Upper lobe of left lung (tissue), 6 donors: ENCODE results near the gene SUGP1. TPM values are rescaled to one million over a fixed set of nuclear protein-coding genes. Genes with fewer than 3 reads are reported as not detected.

Experiments
- ATAC-seq, 2 donors: fragments of 200-7000 bp; cut with Tn5 transposase; one replicate each; pipeline ENCODE4 v1.9.1; 2022; ENCODE audit warnings: mild to moderate bottlenecking in 2 of 2, moderate library complexity in 2 of 2; ENCODE audit not compliant: low FRiP score in 2 of 2
- DNase-seq, 2 donors: peaks; one replicate each; pipeline ENCODE4 v3.0.0-alpha.2; 2019 to 2020
- H3K27ac ChIP-seq, 4 donors: fragments of 200-600 bp; sonication (generic); one replicate each; pipeline ENCODE4 v1.5.1; 2016 to 2019
- H3K27me3 ChIP-seq, 4 donors: fragments of 200-600 bp; sonication (generic); one replicate each; pipeline ENCODE4 v1.5.1; 2017 to 2019
- H3K36me3 ChIP-seq, 4 donors: fragments of 200-600 bp; sonication (generic); one replicate each; pipeline ENCODE4 v1.5.1; 2016 to 2019
- H3K4me1 ChIP-seq, 4 donors: fragments of 200-600 bp; sonication (generic); one replicate each; pipeline ENCODE4 v1.5.1; 2018 to 2019
- H3K4me3 ChIP-seq, 4 donors: fragments of 200-600 bp; sonication (generic); one replicate each; pipeline ENCODE4 v1.5.1; 2017 to 2019; ENCODE audit warnings: mild to moderate bottlenecking in 2 of 4, moderate library complexity in 1 of 4
- H3K9me3 ChIP-seq, 4 donors: fragments of 200-600 bp; sonication (generic); one replicate each; pipeline ENCODE4 v1.5.1; 2018 to 2019
- CTCF ChIP-seq, 6 experiments: fragments of 450-650 bp in 4 of 6; fragments of 200-600 bp in 2 of 6; sonication (generic) in 2 of 6; IDR thresholded peaks; one replicate each; pipeline ENCODE4 v1.5.1; 2016 to 2019; ENCODE audit warnings: antibody characterized with exemption in 6 of 6
- EP300 ChIP-seq, 4 donors: sonication (generic); formaldehyde crosslinking; IDR thresholded peaks; one replicate each; pipeline ENCODE4 v1.5.1; 2017; ENCODE audit warnings: antibody characterized with exemption in 4 of 4, control low read depth in 2 of 4
- POLR2A ChIP-seq, 4 donors: fragments of 450-650 bp; IDR thresholded peaks; one replicate each; pipeline ENCODE4 v1.5.1; 2016 to 2017; ENCODE audit warnings: antibody characterized with exemption in 4 of 4, mild to moderate bottlenecking in 2 of 4
- POLR2AphosphoS5 ChIP-seq, 2 donors: sonication (generic); formaldehyde crosslinking; IDR thresholded peaks; one replicate each; pipeline ENCODE4 v1.5.1; 2017; ENCODE audit warnings: antibody characterized with exemption in 2 of 2
- WGBS, 2 donors: methylation state at CpG; one replicate each; pipeline ENCODE4 v1.1.5; 2017 to 2018; 5-methylcytosine and 5-hydroxymethylcytosine counted together
- small RNA-seq, 4 donors: library from RNA; depleted of rRNA; stranded (forward); fragments of <200 nt; gene quantifications; one replicate each; pipeline ENCODE3, GENCODE V24; 2016
- total RNA-seq, 6 donors: library from RNA; depleted of rRNA in 4 of 6; stranded (reverse); fragments of >200 nt in 4 of 6; gene quantifications; one replicate each; pipeline versions ENCODE4 v1.1.0 to v1.2.1, GENCODE V29; 2016 to 2021
- donor health status: DM: no; HTN: no; CAD: no; lungs with moderate emphysema.
- donor health status: DM: no; HTN: yes; CAD: no; lungs with severe emphysema.

The SUGP1 gene
- total RNA-seq, 6 donors from 2014 or later: 22.6 to 62.9 (median 42.6) TPM

DNA sequence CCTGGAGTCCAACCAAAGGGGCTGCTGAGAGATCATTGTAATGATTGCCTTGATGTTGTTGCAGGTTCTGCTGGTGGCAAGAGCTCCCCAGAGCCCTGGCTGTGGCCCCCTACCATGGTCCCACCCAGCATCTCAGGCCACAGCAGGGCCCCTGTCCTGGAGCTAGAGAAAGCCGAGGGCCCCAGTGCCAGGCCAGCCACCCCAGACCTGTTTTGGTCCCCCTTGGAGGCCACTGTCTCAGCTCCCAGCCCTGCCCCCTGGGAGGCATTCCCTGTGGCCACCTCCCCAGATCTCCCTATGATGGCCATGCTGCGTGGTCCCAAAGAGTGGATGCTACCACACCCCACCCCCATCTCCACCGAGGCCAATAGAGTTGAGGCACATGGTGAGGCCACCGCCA lies 93.1 kb downstream of the SUGP1 start:
- 85% methylated on average over 4 of the region's 4 CpGs; no CpG with 5 or more reads in 1 of the 2 donors for WGBS, 2 donors
- Histone ChIP-seq H3K4me1 (peaks cover 0 to 14% (median 8%) of the 10 kb centered on the region in 4 donors), H3K27ac (no peak overlapping the region), H3K4me3 (no peak overlapping the region), H3K9me3 (no peaks in the 10 kb centered on the region), H3K36me3 (no peaks in the 10 kb centered on the region), H3K27me3 (peaks cover 0 to 13% (median 5%) of the 10 kb centered on the region in 4 donors)
- TF ChIP-seq EP300 (IDR thresholded peaks at IDR 0.05) (no peak), POLR2AphosphoS5 (IDR thresholded peaks at IDR 0.05) (no peak)
- no peak for DNase-seq
- ATAC-seq: no peak

DNA sequence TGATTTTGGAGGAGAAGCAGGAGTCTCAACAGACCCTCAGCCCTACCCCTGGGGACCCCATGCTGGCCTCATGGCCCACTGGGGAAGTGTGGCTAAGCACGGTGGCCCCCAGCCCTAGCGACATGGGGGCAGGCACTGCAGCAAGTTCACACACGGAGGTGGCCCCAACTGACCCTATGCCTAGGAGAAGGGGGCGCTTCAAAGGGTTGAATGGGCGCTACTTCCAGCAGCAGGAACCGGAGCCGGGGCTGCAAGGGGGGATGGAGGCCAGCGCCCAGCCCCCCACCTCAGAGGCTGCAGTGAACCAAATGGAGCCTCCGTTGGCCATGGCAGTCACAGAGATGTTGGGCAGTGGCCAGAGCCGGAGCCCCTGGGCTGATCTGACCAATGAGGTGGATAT lies 93.6 kb downstream of the SUGP1 start:
- H3K4me3 ChIP-seq: no peak overlapping the region
- DNase-seq (no peak), ATAC-seq (no peak)
- WGBS, 2 donors: 29 to 80% methylated on average over 1 to 2 of the region's 10 CpGs
- H3K27me3 ChIP-seq: peaks cover 0 to 13% (median 5%) of the 10 kb centered on the region in 4 donors
- no peak for TF ChIP-seq EP300 (IDR thresholded peaks at IDR 0.05)
- TF ChIP-seq POLR2A (IDR thresholded peaks at IDR 0.05): no peak
- no peak for TF ChIP-seq POLR2AphosphoS5 (IDR thresholded peaks at IDR 0.05)
- no peak for TF ChIP-seq CTCF (IDR thresholded peaks at IDR 0.05)
- no peak overlapping the region for H3K27ac ChIP-seq
- H3K9me3 ChIP-seq: no peaks in the 10 kb centered on the region
- H3K36me3 ChIP-seq: no peaks in the 10 kb centered on the region
- H3K4me1 ChIP-seq: peaks cover 0 to 14% (median 8%) of the 10 kb centered on the region in 4 donors

DNA sequence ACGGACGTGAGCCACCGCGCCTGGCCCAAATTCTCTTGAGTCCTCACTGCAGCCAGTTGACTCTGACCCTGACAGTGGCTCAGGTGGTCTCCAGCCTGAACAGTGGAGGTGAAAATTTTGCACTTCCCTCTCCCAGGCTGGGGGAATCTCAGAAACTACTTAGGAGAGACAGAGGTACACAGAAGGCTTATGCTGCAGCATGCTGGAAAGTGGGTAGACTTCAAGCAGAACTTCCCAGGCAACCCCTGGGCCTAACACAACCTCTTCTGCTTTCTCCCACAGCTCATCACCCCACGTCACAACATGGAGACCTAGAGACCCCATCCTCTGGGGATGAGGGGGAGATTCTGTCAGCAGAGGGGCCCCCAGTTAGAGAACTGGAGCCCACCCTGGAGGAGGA lies 94.1 kb downstream of the SUGP1 start:
- Histone ChIP-seq H3K27ac (no peak overlapping the region), H3K4me3 (no peak overlapping the region), H3K27me3 (peaks cover 0 to 13% (median 5%) of the 10 kb centered on the region in 4 donors), H3K36me3 (no peaks in the 10 kb centered on the region), H3K4me1 (peaks cover 0 to 14% (median 8%) of the 10 kb centered on the region in 4 donors), H3K9me3 (no peaks in the 10 kb centered on the region)
- DNase-seq: no peak
- TF ChIP-seq EP300 (IDR thresholded peaks at IDR 0.05) (no peak), POLR2A (IDR thresholded peaks at IDR 0.05) (no peak), POLR2AphosphoS5 (IDR thresholded peaks at IDR 0.05) (no peak), CTCF (IDR thresholded peaks at IDR 0.05) (no peak)
- WGBS, 2 donors: 75 to 82% methylated on average over 1 to 5 of the region's 5 CpGs
- ATAC-seq: no peak

Small RNA genes within 50 kb of the gene (small RNA-seq; reads per million reads assigned to genes)
- gene RNU6-1028P: 0 reads per million in 4 donors

Other genes starting within 250 kb of the SUGP1 start
- gene TMEM161A, start 182.0 kb downstream of the SUGP1 start, total RNA-seq: 10 to 100 TPM; 18.7 to 31.6 (median 26.2) TPM
- 1 to 10 TPM in 3 of 6 donors, not detected in 3; 2.0 to 3.9 (median 3.1) TPM for gene MEF2B, start 150.2 kb downstream of the SUGP1 start, total RNA-seq
- 10 to 100 TPM; 10.1 to 55.5 (median 34.0) TPM for gene BORCS8, start 128.4 kb downstream of the SUGP1 start, total RNA-seq
- 10 to 100 TPM; 39.1 to 79.7 (median 67.3) TPM for gene RFXANK, start 128.3 kb downstream of the SUGP1 start, total RNA-seq
- 10 to 100 TPM in 4 of 6 donors, 1 to 10 TPM in 2; 5.2 to 17.0 (median 10.8) TPM for gene NR2C2AP, start 117.1 kb downstream of the SUGP1 start, total RNA-seq
- gene NCAN, start 108.6 kb downstream of the SUGP1 start, total RNA-seq: 1 to 10 TPM in 1 of 6 donors, not detected in 5; 3.1 TPM
- gene TM6SF2, start 47.2 kb downstream of the SUGP1 start, total RNA-seq: 1 to 10 TPM in 1 of 6 donors, under 1 TPM in 2, not detected in 3; 0.30 to 1.0 (median 0.46) TPM
- gene MAU2, start 320 bp upstream of the SUGP1 start, total RNA-seq: 100 to 1,000 TPM in 2 of 6 donors, 10 to 100 TPM in 4; 42.3 to 166 (median 64.2) TPM
- 100 to 1,000 TPM in 2 of 6 donors, 10 to 100 TPM in 4; 60.8 to 182 (median 88.0) TPM for gene GATAD2A, start 85.2 kb upstream of the SUGP1 start, total RNA-seq
- gene TSSK6, start 195.0 kb upstream of the SUGP1 start, total RNA-seq: 1 to 10 TPM; 1.7 to 7.3 (median 3.1) TPM
- 100 to 1,000 TPM in 3 of 6 donors, 10 to 100 TPM in 3; 24.3 to 305 (median 112) TPM for gene NDUFA13, start 195.7 kb upstream of the SUGP1 start, total RNA-seq
- gene YJEFN3, start 208.4 kb upstream of the SUGP1 start, total RNA-seq: 1 to 10 TPM in 4 of 6 donors, under 1 TPM in 2; 0.61 to 7.3 (median 4.8) TPM
- gene CILP2, start 217.8 kb upstream of the SUGP1 start, total RNA-seq: under 1 TPM in 2 of 6 donors, not detected in 4; 0.14 to 0.37 TPM